ENCODE data around the gene OTUD7B.

- TF ChIP-seq CTCF (IDR thresholded peaks at IDR 0.05) (peak in 3 of 4 experiments; percentile 15 to 39 (median 35)), POLR2A (IDR thresholded peaks at IDR 0.05) (peak; percentile 84 to 92), EP300 (IDR thresholded peaks at IDR 0.05) (no peak), POLR2AphosphoS5 (IDR thresholded peaks at IDR 0.05) (peak; percentile 94)
These were observed 82.7 kb downstream of the OTUD7B start, which contains the start of gene SF3B4 for GRCh38 chr1:149927563-149928400.
